ENCODE results near the gene ANKLE2. TPM values are rescaled to one million over a fixed set of nuclear protein-coding genes. Genes with fewer than 3 reads are reported as not detected.
A peak's percentile ranks its signal among the peaks of the same experiment; 100 is the strongest.

Gene ANKLE2
- total RNA-seq, 1 experiment from 2014 or later = 85.9 TPM

DNA sequence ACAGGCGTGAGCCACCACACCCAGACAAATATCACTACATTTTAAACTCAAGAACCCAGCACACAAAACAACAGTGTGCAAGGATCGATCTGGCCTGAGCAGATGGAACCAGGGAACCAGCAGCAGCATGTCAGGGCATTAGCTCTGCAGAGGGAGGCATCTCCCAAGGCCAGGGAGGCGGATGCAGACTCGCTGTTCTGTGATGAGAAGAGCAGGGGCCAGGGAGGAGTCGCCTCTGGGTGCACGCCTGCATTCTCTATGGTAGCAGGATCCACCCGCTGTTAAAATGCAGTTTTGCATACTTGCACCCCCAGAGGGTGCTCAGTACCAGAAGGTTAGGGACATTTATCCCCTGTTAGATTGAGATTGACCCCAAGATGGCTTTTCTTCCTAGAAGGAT is 33.1 kb downstream of the ANKLE2 start:
- no peak for DNase-seq
- peaks cover 66% of the 10 kb centered on the region for H3K36me3 ChIP-seq (ENCODE audit: low read depth, low read length)
- intact Hi-C loops (cut with micrococcal nuclease) = no loop called here
- H3K9me2 ChIP-seq (replicated peaks; ENCODE audit: low read length) = no peaks in the 10 kb centered on the region
- no peak overlapping the region for H3K4me2 ChIP-seq (ENCODE audit: low read length)
- H3K4me3 ChIP-seq (ENCODE audit: low read length) = no peak overlapping the region
- no peak for ATAC-seq
- no peak overlapping the region for H2AFZ ChIP-seq (ENCODE audit: low read length)
- BruUV-seq (replicated peaks) = no TSS peak
- H3K9ac ChIP-seq (ENCODE audit: low read length) = no peak overlapping the region
- no peak for TF ChIP-seq EZH2 (IDR thresholded peaks at IDR 0.05; ENCODE audit: low read length, unreplicated experiment)
- TF ChIP-seq EZH2phosphoT487 (IDR thresholded peaks at IDR 0.05; ENCODE audit: borderline replicate concordance, low read length) = no peak
- TF ChIP-seq, protein P1, sequence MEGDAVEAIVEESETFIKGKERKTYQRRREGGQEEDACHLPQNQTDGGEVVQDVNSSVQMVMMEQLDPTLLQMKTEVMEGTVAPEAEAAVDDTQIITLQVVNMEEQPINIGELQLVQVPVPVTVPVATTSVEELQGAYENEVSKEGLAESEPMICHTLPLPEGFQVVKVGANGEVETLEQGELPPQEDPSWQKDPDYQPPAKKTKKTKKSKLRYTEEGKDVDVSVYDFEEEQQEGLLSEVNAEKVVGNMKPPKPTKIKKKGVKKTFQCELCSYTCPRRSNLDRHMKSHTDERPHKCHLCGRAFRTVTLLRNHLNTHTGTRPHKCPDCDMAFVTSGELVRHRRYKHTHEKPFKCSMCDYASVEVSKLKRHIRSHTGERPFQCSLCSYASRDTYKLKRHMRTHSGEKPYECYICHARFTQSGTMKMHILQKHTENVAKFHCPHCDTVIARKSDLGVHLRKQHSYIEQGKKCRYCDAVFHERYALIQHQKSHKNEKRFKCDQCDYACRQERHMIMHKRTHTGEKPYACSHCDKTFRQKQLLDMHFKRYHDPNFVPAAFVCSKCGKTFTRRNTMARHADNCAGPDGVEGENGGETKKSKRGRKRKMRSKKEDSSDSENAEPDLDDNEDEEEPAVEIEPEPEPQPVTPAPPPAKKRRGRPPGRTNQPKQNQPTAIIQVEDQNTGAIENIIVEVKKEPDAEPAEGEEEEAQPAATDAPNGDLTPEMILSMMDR (conservative IDR thresholded peaks at IDR 0.05; ENCODE audit: low read depth, low read length) = no peak
- H3F3A ChIP-seq (ENCODE audit: low read length, unreplicated experiment) = peaks cover 11% of the 10 kb centered on the region
- ChIA-PET CTCF (no interaction called here), POLR2A (ENCODE audit: unreplicated experiment) (no interaction called here)
- no peaks in the 10 kb centered on the region for H3K9me3 ChIP-seq (ENCODE audit: low read length)
- peaks cover 6% of the 10 kb centered on the region; the same call in 1 of the 2 replicates for H4K20me1 ChIP-seq (ENCODE audit: low read length)
- H3K79me2 ChIP-seq (ENCODE audit: low read length) = no peaks in the 10 kb centered on the region; the same call in 1 of the 2 replicates
- H3K4me1 ChIP-seq (ENCODE audit: insufficient read depth, low read length) = no peaks in the 10 kb centered on the region
- H3K27me3 ChIP-seq (ENCODE audit: low read length) = no peaks in the 10 kb centered on the region
- no peak overlapping the region for H3K27ac ChIP-seq (ENCODE audit: low read length)

DNA sequence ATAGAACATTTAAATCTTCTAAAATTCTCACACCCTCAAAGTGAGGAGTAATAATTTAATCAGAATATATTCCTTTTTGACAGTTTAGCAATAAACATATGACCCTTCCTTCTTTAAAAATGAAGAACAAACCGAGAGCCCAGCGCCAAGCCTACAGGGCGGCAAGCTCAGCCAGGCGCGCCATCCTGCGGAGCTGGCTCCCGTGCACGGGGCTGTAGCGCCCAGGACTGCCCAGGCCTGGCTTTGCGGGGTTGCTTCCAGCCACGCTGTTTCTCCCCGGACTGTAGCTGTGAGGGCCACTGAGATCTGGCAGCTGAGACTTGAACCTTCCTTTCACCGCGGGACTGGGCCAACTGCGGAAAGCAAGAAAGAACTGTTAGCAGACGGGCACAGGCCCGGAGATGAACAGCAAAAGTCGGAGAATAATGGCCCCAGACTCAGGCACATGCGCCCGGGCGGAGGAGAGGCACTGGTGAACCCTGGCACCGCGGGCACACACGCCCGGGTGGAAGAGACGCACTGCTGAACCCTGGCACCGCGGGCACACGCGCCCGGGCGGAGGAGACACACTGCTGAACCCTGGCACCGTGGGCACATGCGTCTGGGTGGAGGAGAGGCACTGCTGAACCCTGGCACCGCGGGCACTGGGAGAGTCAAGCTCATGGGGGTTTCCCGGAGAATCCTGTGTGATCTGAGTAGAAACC is 34.4 kb downstream of the ANKLE2 start:
- Histone ChIP-seq H4K20me1 (ENCODE audit: low read length) (peaks cover 9% of the 10 kb centered on the region; the same call in 1 of the 2 replicates), H3K9me2 (replicated peaks; ENCODE audit: low read length) (no peaks in the 10 kb centered on the region), H3K4me2 (ENCODE audit: low read length) (no peak overlapping the region), H2AFZ (ENCODE audit: low read length) (no peak overlapping the region), H3K79me2 (ENCODE audit: low read length) (no peaks in the 10 kb centered on the region; the same call in 1 of the 2 replicates), H3K4me3 (ENCODE audit: low read length) (no peak overlapping the region), H3K4me1 (ENCODE audit: insufficient read depth, low read length) (no peaks in the 10 kb centered on the region), H3K27me3 (ENCODE audit: low read length) (no peaks in the 10 kb centered on the region), H3F3A (ENCODE audit: low read length, unreplicated experiment) (peaks cover 11% of the 10 kb centered on the region), H3K27ac (ENCODE audit: low read length) (no peak overlapping the region), H3K9me3 (ENCODE audit: low read length) (no peaks in the 10 kb centered on the region), H3K9ac (ENCODE audit: low read length) (no peak overlapping the region), H3K36me3 (ENCODE audit: low read depth, low read length) (peaks cover 72% of the 10 kb centered on the region)
- TF ChIP-seq, protein P1 (conservative IDR thresholded peaks at IDR 0.05; ENCODE audit: low read depth, low read length) = no peak
- no peak for TF ChIP-seq EZH2 (IDR thresholded peaks at IDR 0.05; ENCODE audit: low read length, unreplicated experiment)
- no peak for TF ChIP-seq EZH2phosphoT487 (IDR thresholded peaks at IDR 0.05; ENCODE audit: borderline replicate concordance, low read length)
- ATAC-seq (no peak), DNase-seq (no peak)
- POLR2A ChIA-PET (ENCODE audit: unreplicated experiment) = no interaction called here
- BruUV-seq (replicated peaks) = no TSS peak
- CTCF ChIA-PET = no interaction called here
- intact Hi-C loops (cut with micrococcal nuclease) = no loop called here

DNA sequence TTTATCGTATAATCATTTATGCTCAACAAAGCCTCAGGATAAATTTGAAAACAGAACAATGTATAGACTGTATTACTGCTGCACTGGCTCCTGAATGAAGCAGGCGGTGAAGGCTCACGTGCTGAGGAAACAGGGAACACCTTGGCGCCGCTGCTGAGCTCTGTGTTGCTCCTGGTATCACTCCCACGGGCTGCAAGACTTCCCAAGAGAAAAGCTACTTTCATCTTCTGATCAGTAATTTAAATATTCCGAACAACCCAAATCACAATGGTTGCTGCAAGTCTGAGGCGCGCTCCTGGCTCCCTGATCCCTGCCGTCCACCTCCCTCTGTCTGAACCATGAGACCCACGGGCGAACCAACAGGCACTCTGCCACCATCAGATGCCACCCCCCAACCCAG is 35.2 kb downstream of the ANKLE2 start:
- TF ChIP-seq, protein P1 (conservative IDR thresholded peaks at IDR 0.05; ENCODE audit: low read depth, low read length) = no peak
- TF ChIP-seq EZH2 (IDR thresholded peaks at IDR 0.05; ENCODE audit: low read length, unreplicated experiment) (no peak), EZH2phosphoT487 (IDR thresholded peaks at IDR 0.05; ENCODE audit: borderline replicate concordance, low read length) (no peak)
- intact Hi-C loops (cut with micrococcal nuclease) = no loop called here
- no peak overlapping the region for H3K9ac ChIP-seq (ENCODE audit: low read length)
- peaks cover 9% of the 10 kb centered on the region; the same call in 1 of the 2 replicates for H4K20me1 ChIP-seq (ENCODE audit: low read length)
- no peaks in the 10 kb centered on the region for H3K9me3 ChIP-seq (ENCODE audit: low read length)
- no peak overlapping the region for H2AFZ ChIP-seq (ENCODE audit: low read length)
- H3K4me2 ChIP-seq (ENCODE audit: low read length) = no peak overlapping the region
- H3K4me1 ChIP-seq (ENCODE audit: insufficient read depth, low read length) = no peaks in the 10 kb centered on the region
- H3K27ac ChIP-seq (ENCODE audit: low read length) = no peak overlapping the region
- POLR2A ChIA-PET (ENCODE audit: unreplicated experiment) = no interaction called here
- H3K79me2 ChIP-seq (ENCODE audit: low read length) = no peaks in the 10 kb centered on the region; the same call in 1 of the 2 replicates
- no peaks in the 10 kb centered on the region for H3K27me3 ChIP-seq (ENCODE audit: low read length)
- no peak overlapping the region for H3K4me3 ChIP-seq (ENCODE audit: low read length)
- ATAC-seq (no peak), DNase-seq (no peak)
- CTCF ChIA-PET = no interaction called here
- H3K36me3 ChIP-seq (ENCODE audit: low read depth, low read length) = peaks cover 67% of the 10 kb centered on the region
- TSS peak; percentile 12 for BruUV-seq (replicated peaks)
- no peaks in the 10 kb centered on the region for H3K9me2 ChIP-seq (replicated peaks; ENCODE audit: low read length)
- H3F3A ChIP-seq (ENCODE audit: low read length, unreplicated experiment) = peaks cover 10% of the 10 kb centered on the region

All from PC-3 (cell line).